Measurements from ENCODE around the gene SORBS1. TPM values are rescaled to one million over a fixed set of nuclear protein-coding genes. Genes with fewer than 3 reads are reported as not detected.

SORBS1 gene
- total RNA-seq, 1 donor from 2014 or later: 30.7 TPM

DNA sequence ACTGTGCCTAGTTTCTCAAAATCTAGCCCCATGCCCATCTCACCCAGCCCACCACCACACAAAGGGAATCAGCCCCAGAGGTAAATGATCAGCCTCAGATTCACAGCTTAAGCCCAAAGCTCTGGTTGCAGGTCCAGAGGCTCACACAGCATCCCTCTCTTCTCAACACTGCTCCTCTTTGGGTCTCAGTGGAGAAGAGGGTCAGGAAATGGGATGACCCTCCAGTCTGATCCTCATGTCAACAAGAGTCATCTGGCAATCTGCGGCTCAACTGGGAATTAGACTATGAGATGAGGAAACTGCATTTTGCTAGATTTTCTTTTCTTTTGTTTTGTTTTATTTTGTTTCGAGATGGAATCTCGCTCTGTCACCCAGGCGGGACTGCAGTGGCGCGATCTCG is 144.2 kb downstream of the SORBS1 start:
- DNase-seq (ENCODE audit: low spot score, unreplicated experiment): no peak
- no peak for TF ChIP-seq CTCF (IDR thresholded peaks at IDR 0.05; ENCODE audit: unreplicated experiment)
- H3K27me3 Mint-ChIP-seq: peaks cover 2% of the 10 kb centered on the region
- no peaks in the 10 kb centered on the region for H3K9me3 Mint-ChIP-seq (ENCODE audit: low read depth)
- peak overlapping the region; percentile 18 for H3K27ac Mint-ChIP-seq
- no peak overlapping the region for H3K4me3 Mint-ChIP-seq (ENCODE audit: low read depth)
- peaks cover 2% of the 10 kb centered on the region for H3K4me1 Mint-ChIP-seq (ENCODE audit: low read depth)
- H3K36me3 Mint-ChIP-seq (ENCODE audit: insufficient read depth): peaks cover 8% of the 10 kb centered on the region

DNA sequence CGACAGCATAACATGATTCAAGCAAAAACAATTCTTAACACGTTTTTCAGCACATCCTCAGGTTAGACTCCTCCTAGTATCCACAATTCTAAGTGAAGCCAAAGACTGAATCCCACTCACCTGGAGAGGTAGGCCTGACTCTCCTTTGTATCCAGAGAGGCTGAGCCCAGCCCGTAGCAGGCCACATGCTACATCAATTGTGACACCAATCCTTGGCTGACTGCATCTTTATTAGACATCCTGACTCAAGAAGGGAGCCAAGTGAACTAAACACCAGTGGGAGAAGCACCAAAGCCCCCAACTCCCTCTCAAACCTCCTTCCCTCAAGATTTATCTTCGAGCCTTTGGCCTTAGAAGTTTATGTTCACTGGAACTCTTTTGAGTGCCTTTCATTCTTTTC is 144.9 kb downstream of the SORBS1 start:
- Mint-ChIP-seq H3K4me1 (ENCODE audit: low read depth) (peaks cover 2% of the 10 kb centered on the region), H3K27ac (no peak overlapping the region), H3K4me3 (ENCODE audit: low read depth) (no peak overlapping the region), H3K36me3 (ENCODE audit: insufficient read depth) (peaks cover 8% of the 10 kb centered on the region), H3K9me3 (ENCODE audit: low read depth) (no peaks in the 10 kb centered on the region), H3K27me3 (peaks cover 2% of the 10 kb centered on the region)
- no peak for TF ChIP-seq CTCF (IDR thresholded peaks at IDR 0.05; ENCODE audit: unreplicated experiment)
- no peak for DNase-seq (ENCODE audit: low spot score, unreplicated experiment)

DNA sequence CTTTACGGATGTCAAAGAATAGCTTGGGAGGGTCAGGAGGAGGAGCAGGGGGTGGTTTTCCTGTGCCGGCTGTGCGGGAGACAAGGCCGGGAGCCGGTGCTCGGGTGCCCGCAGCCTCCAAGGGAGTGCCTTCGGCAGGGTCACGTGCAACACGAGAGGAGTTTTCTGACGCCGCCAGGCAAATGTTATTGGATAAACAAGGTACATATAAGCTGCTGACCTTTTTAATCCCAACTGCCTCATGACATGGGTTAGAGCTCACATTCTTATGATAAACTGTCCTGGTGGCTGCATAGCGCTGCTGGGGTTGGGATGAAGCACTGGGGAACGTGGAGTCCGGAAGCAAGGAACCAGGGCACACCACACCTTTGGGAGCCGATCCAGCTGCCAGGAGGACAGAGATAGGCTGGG is 145.5 kb downstream of the SORBS1 start:
- H3K4me3 Mint-ChIP-seq (ENCODE audit: low read depth): no peak overlapping the region
- H3K9me3 Mint-ChIP-seq (ENCODE audit: low read depth): no peaks in the 10 kb centered on the region
- H3K27me3 Mint-ChIP-seq: peaks cover 2% of the 10 kb centered on the region
- peaks cover 2% of the 10 kb centered on the region for H3K4me1 Mint-ChIP-seq (ENCODE audit: low read depth)
- peak overlapping the region; percentile 47 for H3K27ac Mint-ChIP-seq
- H3K36me3 Mint-ChIP-seq (ENCODE audit: insufficient read depth): peaks cover 8% of the 10 kb centered on the region
- DNase-seq (ENCODE audit: low spot score, unreplicated experiment): no peak
- TF ChIP-seq CTCF (IDR thresholded peaks at IDR 0.05; ENCODE audit: unreplicated experiment): no peak

DNA sequence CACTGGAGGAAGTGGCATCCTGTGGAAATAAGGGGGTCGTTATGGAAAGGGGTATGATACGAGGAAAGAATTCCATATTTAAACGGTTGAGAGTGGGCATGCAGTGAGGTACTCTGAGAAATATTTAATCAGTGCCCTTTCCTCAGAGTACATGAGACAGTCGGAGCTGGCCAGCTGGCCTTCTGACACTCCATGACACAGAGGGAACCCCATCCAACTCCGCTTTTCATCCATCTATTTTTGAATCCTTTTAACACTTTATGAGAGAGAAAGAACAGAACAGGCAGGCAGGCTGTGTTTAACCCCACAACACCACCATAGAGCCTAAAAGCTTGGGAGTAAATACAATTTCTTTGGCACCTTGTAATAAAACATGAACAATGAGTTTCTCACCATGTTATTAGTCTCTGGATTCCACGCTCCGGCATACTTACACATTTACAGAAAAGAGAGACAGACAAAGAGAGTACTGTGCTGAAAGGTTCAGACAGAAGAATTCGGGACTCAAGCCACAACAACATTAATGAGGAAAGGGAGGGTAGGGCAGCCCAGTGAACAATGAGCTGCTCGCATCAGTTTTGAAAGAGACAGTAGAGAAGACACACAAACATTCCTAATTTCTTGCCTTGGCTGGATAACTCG is 146.2 kb downstream of the SORBS1 start:
- Mint-ChIP-seq H3K27ac (no peak overlapping the region), H3K36me3 (ENCODE audit: insufficient read depth) (peaks cover 8% of the 10 kb centered on the region), H3K4me1 (ENCODE audit: low read depth) (peaks cover 2% of the 10 kb centered on the region), H3K27me3 (peaks cover 2% of the 10 kb centered on the region), H3K9me3 (ENCODE audit: low read depth) (no peaks in the 10 kb centered on the region), H3K4me3 (ENCODE audit: low read depth) (no peak overlapping the region)
- TF ChIP-seq CTCF (IDR thresholded peaks at IDR 0.05; ENCODE audit: unreplicated experiment): no peak
- DNase-seq (ENCODE audit: low spot score, unreplicated experiment): no peak

DNA sequence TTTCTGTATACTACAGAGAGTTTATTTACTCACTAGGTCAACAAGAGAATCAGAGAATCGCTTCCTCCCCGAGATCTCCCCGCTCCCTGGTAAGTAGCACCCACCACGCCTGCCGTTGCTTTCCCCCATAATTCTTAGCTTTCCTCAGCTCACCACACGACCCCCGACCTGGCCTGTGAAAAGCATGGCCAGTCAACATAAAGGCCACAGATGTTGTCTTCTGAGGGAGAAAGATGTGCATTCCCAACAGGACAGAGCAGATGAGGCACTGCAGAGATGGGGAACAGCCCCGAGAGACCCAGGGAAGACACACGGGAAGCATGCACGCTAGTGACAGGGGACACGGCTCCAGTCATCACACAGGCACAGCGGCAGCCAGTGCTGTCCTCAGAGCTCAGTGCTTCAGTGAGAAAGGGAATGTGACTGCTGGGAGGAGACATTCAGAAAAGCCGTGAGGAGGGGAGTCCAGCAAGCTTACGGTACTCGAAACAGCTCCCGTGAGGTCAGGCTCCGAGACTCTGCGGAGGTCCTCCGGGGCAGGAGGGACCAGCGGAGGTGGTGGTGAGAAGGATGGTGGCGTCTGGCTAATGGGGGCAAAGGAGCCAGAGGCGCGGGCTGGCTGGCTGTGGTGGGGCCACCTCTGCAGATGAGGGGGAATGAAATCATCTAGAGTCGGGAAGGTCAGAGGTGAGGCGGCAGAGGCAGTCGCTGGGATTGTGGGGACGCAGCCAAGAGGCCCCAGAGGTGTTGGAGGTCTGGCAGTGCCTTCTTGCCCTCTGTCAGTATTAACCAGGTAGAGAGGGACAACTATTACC is 146.9 kb downstream of the SORBS1 start:
- peaks cover 2% of the 10 kb centered on the region for H3K4me1 Mint-ChIP-seq (ENCODE audit: low read depth)

More for the DNA sequence above, 146.9 kb downstream of the SORBS1 start:
- DNase-seq (ENCODE audit: low spot score, unreplicated experiment): no peak
- Mint-ChIP-seq H3K27ac (no peak overlapping the region), H3K27me3 (peaks cover 2% of the 10 kb centered on the region), H3K36me3 (ENCODE audit: insufficient read depth) (peaks cover 8% of the 10 kb centered on the region), H3K4me3 (ENCODE audit: low read depth) (no peak overlapping the region), H3K9me3 (ENCODE audit: low read depth) (no peaks in the 10 kb centered on the region)
- TF ChIP-seq CTCF (IDR thresholded peaks at IDR 0.05; ENCODE audit: unreplicated experiment): no peak

All from progenitor cell of endocrine pancreas (in vitro differentiated cells).